ENCODE measurements around the gene CLIP3.
A peak's percentile ranks its signal among the peaks of the same experiment; 100 is the strongest.

Gene CLIP3

GRCh38 chr19:35975608-35976214 lies 57.0 kb downstream of the CLIP3 start:
- DNase-seq = peak; percentile 14

GRCh38 chr19:35973487-35973886 lies 59.2 kb downstream of the CLIP3 start:
- DNase-seq = no peak

- no peak for DNase-seq
Measured at GRCh38 chr19:35966771-35967170, 65.9 kb downstream of the CLIP3 start.

Measured in kidney glomerular epithelial cell (primary cell).